Keratinocyte (primary cell): ENCODE measurements around the gene PPP4R4.

Experiments used
- EZH2 ChIP-seq: IDR thresholded peaks from one replicate; pipeline ENCODE4 v1.6.1; 2012; ENCODE audit warnings: inconsistent platforms, mild to moderate bottlenecking, low read length, moderate library complexity
- TF ChIP-seq, protein P1 (sequence below), 3 experiments: IDR thresholded peaks in 1 of 3; conservative IDR thresholded peaks in 1 of 3; optimal IDR thresholded peaks in 1 of 3; 2 replicates in 2 of 3; 3 replicates in 1 of 3; pipeline versions ENCODE3 to v1.5.1; 2011; ENCODE audit warnings: low read length in 3 of 3, mild to moderate bottlenecking in 3 of 3, moderate library complexity in 2 of 3, control low read depth in 1 of 3, inconsistent platforms in 1 of 3; ENCODE audit not compliant: insufficient read depth in 2 of 3; ENCODE audit errors: extremely low read depth in 1 of 3

DNA sequence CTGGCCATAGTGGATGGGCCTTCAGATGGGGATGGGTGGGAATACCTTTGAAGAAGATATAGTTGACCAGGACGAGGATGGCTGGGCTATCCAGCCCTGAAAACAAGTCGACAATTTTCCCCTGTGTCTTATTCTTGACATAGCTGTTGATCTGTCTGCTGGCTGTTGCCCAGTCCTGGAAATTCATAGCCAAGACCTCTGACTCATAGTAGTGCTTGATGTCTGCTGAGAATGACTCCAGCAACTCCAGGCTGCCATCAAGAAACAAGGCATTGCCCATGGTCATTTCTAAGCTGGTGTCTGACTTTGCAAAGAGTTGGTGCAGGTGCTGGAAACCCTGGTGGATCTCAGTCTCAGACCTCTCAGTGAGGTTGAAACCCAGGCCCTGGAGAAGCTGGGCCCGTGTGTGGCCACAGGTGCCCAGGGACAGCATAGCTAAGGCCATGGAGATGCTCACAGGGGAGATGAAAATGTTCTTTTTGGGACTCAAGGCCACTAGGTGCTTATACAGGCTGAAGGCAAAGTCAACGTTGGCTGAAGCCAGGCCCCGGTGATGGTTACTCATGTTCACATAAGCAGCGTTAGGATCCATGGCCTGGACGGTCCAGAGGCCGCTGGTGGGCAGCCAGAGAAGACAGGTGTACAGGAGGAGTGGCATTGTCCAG is 140.0 kb downstream of the PPP4R4 start:
- TF ChIP-seq, protein P1, sequence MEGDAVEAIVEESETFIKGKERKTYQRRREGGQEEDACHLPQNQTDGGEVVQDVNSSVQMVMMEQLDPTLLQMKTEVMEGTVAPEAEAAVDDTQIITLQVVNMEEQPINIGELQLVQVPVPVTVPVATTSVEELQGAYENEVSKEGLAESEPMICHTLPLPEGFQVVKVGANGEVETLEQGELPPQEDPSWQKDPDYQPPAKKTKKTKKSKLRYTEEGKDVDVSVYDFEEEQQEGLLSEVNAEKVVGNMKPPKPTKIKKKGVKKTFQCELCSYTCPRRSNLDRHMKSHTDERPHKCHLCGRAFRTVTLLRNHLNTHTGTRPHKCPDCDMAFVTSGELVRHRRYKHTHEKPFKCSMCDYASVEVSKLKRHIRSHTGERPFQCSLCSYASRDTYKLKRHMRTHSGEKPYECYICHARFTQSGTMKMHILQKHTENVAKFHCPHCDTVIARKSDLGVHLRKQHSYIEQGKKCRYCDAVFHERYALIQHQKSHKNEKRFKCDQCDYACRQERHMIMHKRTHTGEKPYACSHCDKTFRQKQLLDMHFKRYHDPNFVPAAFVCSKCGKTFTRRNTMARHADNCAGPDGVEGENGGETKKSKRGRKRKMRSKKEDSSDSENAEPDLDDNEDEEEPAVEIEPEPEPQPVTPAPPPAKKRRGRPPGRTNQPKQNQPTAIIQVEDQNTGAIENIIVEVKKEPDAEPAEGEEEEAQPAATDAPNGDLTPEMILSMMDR (optimal IDR thresholded peaks at IDR 0.05 in 1 of 3, IDR thresholded peaks at IDR 0.05 in 1 of 3, conservative IDR thresholded peaks at IDR 0.05 in 1 of 3; ENCODE audit: extremely low read depth in 1 of 3, insufficient read depth in 2 of 3, low read length in 3 of 3) = no peak
- no peak for TF ChIP-seq EZH2
